Heart left ventricle (tissue), 16 donors: ENCODE results near the gene FGD3. TPM values are rescaled to one million over a fixed set of nuclear protein-coding genes. Genes with fewer than 3 reads are reported as not detected.

Source experiments
- ATAC-seq, 4 donors: fragments of 200-7000 bp; cut with Tn5 transposase; one replicate each; pipeline ENCODE4 v1.9.1; 2020 to 2022; ENCODE audit warnings: moderate library complexity in 4 of 4, mild to moderate bottlenecking in 3 of 4, moderate number of reproducible peaks in 1 of 4
- DNase-seq, 5 donors: peaks; one replicate each; pipeline ENCODE4 v3.0.0-alpha.2; 2020
- H3K27ac ChIP-seq, 12 donors: fragments of 200-600 bp; sonication (generic) in 4 of 12; one replicate each; pipeline versions ENCODE4 v1.5.0 to v1.8.0; 2016 to 2022; ENCODE audit warnings: mild to moderate bottlenecking in 2 of 12
- H3K27me3 ChIP-seq, 9 donors: fragments of 200-600 bp; sonication (generic) in 2 of 9; one replicate each; pipeline versions ENCODE4 v1.5.1 to v1.8.0; 2016 to 2022; ENCODE audit warnings: mild to moderate bottlenecking in 3 of 9
- H3K36me3 ChIP-seq, 9 donors: fragments of 200-600 bp; sonication (generic) in 2 of 9; one replicate each; pipeline versions ENCODE4 v1.5.0 to v1.8.0; 2018 to 2022; ENCODE audit warnings: mild to moderate bottlenecking in 2 of 9
- H3K4me1 ChIP-seq, 12 donors: fragments of 200-600 bp; sonication (generic) in 4 of 12; one replicate each; pipeline versions ENCODE4 v1.5.0 to v1.8.0; 2016 to 2022; ENCODE audit warnings: mild to moderate bottlenecking in 3 of 12
- H3K4me3 ChIP-seq, 12 donors: fragments of 200-600 bp; sonication (generic) in 4 of 12; one replicate each; pipeline versions ENCODE4 v1.5.0 to v1.8.0; 2017 to 2022; ENCODE audit warnings: mild to moderate bottlenecking in 9 of 12, moderate library complexity in 4 of 12
- H3K9me3 ChIP-seq, 12 donors: fragments of 200-600 bp; sonication (generic) in 4 of 12; one replicate each; pipeline versions ENCODE4 v1.5.0 to v1.8.0; 2016 to 2022; ENCODE audit warnings: mild to moderate bottlenecking in 1 of 12
- POLR2A ChIP-seq, 2 donors: fragments of 450-650 bp; IDR thresholded peaks; one replicate each; pipeline ENCODE4 v1.6.1; 2017; ENCODE audit warnings: antibody characterized with exemption in 2 of 2, mild to moderate bottlenecking in 2 of 2, moderate library complexity in 2 of 2
- WGBS, 4 donors: extraction: QIAGEN DNeasy Blood & Tissue Kit in 2 of 4; methylation state at CpG; one replicate each; pipeline versions ENCODE4 v1.1.5 to v1.1.7; 2013 to 2018; 5-methylcytosine and 5-hydroxymethylcytosine counted together
- intact Hi-C, 10 donors: fragments of 100-400 bp; cut with DNase I; formaldehyde crosslinking; loops; one replicate each; pipeline versions ENCODE4 v1.11.1 to v1.14.2; 2022
- polyA plus RNA-seq, 2 donors: library from polyadenylated mRNA; stranded (reverse); fragments of 200-250 nt; gene quantifications; one replicate each; pipeline ENCODE4 v1.2.3, GENCODE V29; 2013
- total RNA-seq, 9 donors: library from RNA; depleted of rRNA in 2 of 9; stranded (reverse); fragments of >200 nt in 2 of 9; fragmentation: NEBNext Ultra II Directional in 3 of 9; extraction: Animal tissue kit (Norgen Biotek cat#: 25700) in 3 of 9; gene quantifications; one replicate each; pipeline versions ENCODE4 v1.1.0 to v1.2.4, GENCODE V29; 2016 to 2023
- TF ChIP-seq, protein P1 (sequence below), 12 donors: fragments of 200-600 bp; sonication (generic) in 4 of 12; IDR thresholded peaks; one replicate each; pipeline versions ENCODE4 v1.5.0 to v1.8.0; 2018 to 2022; ENCODE audit warnings: antibody characterized with exemption in 12 of 12, mild to moderate bottlenecking in 5 of 12
- donor health status: ischemic (EF 13 %, LVEDD 7.1; RV severe dilation, severe dysfunction).
- donor health status: healthy with polysubstance abuse.
- donor health status: DM: no; HTN: yes; CAD: no.
- donor health status: DM: no; HTN: no; CAD: no.
- donor health status: ischemic (EF 25% LVEDD 6.9; RV normal size, moderate dysfunction).
- donor health status: ischemic (EF 25% LVEDD 5.7; RV mildly dilated, moderate dysfunction).
- donor health status: healthy.
- donor health status: DM: yes; HTN: yes; CAD: no.
- donor health status: ischemic (EF 35%, LVEDD 5.7; RV mildly dilated, moderate dysfunction).
- donor health status: nonischemic (EF 11% LVEDD 7.7; RV severe dilation, severe dysfunction).
- donor health status: DM: yes; HTN: yes; CAD: no.
- donor health status: PGD.
- donor health status: ischemic (EF 29% LVEDD 5.4; RV normal size, mild dysfunction).
- donor health status: nonischemic (EF 23%, LVEDD 6.1; RV moderate dilation, normal function).

The FGD3 gene
- total and polyA plus RNA-seq, 11 donors = 1.2 to 11.2 (median 1.8) TPM

GRCh38 chr9:93022066-93022465 lies 74.7 kb downstream of the FGD3 start:
- TF ChIP-seq POLR2A (IDR thresholded peaks at IDR 0.05) = no peak
- TF ChIP-seq, protein P1, sequence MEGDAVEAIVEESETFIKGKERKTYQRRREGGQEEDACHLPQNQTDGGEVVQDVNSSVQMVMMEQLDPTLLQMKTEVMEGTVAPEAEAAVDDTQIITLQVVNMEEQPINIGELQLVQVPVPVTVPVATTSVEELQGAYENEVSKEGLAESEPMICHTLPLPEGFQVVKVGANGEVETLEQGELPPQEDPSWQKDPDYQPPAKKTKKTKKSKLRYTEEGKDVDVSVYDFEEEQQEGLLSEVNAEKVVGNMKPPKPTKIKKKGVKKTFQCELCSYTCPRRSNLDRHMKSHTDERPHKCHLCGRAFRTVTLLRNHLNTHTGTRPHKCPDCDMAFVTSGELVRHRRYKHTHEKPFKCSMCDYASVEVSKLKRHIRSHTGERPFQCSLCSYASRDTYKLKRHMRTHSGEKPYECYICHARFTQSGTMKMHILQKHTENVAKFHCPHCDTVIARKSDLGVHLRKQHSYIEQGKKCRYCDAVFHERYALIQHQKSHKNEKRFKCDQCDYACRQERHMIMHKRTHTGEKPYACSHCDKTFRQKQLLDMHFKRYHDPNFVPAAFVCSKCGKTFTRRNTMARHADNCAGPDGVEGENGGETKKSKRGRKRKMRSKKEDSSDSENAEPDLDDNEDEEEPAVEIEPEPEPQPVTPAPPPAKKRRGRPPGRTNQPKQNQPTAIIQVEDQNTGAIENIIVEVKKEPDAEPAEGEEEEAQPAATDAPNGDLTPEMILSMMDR (IDR thresholded peaks at IDR 0.05) = no peak
- H3K9me3 ChIP-seq = no peaks in the 10 kb centered on the region
- no peak for DNase-seq
- 86 to 97% (median 93%) methylated on average over 6 to 9 of the region's 9 CpGs for WGBS, 4 donors
- intact Hi-C loops = no loop called here
- no peak for ATAC-seq
- no peak overlapping the region for H3K4me3 ChIP-seq
- no peaks in the 10 kb centered on the region for H3K27me3 ChIP-seq
- peaks cover 0 to 7% (median 0%) of the 10 kb centered on the region in 12 donors for H3K4me1 ChIP-seq
- no peak overlapping the region for H3K27ac ChIP-seq
- H3K36me3 ChIP-seq = peaks cover 0 to 71% (median 0%) of the 10 kb centered on the region in 9 donors

DNA sequence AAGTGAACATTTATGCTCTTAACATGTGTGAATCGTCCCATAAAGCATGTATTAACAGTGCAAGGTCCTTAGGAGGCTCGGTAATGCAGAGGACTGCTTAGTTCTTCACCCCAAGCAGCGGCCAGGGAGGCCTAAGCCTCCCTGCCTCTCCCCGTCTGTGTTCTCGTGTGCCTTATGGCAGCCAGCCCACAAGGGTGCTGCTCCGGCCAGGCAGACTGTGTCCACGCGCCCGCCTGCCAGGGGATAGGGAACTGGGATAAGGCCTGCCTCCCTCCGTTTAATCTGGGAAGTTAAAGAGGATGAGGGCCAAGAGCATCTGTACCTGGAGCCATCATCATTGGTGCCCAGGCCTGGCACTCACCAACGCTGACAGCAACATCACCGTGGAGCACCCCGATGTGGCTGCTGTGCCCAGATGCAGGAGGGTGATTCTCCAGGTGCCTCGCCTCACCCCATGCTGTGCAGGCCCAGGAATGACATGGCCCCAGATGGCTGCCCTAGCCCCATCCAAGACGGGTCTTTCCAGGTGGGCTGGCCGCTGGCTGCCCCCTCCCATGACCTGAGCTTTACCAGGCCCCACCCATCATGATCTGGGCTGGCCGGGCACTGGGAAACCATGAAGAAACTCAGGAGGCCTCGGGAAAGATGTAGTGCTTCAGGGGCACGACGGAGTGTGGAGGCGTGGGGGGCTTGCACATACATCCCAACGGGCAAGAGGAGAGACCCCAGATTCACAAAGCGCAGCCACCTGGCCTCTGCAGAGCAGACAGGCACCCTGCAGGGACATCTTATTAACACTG lies 75.6 kb downstream of the FGD3 start:
- no peak for ATAC-seq
- Histone ChIP-seq H3K4me3 (no peak overlapping the region), H3K27me3 (no peaks in the 10 kb centered on the region), H3K36me3 (peaks cover 0 to 62% (median 0%) of the 10 kb centered on the region in 9 donors), H3K9me3 (no peaks in the 10 kb centered on the region), H3K27ac (no peak overlapping the region), H3K4me1 (peaks cover 0 to 15% (median 0%) of the 10 kb centered on the region in 12 donors)
- WGBS, 4 donors = 91 to 95% (median 94%) methylated on average over 19 to 23 of the region's 23 CpGs
- DNase-seq = no peak
- TF ChIP-seq, protein P1 (IDR thresholded peaks at IDR 0.05) = no peak
- TF ChIP-seq POLR2A (IDR thresholded peaks at IDR 0.05) = no peak
- intact Hi-C loops = no loop called here

DNA sequence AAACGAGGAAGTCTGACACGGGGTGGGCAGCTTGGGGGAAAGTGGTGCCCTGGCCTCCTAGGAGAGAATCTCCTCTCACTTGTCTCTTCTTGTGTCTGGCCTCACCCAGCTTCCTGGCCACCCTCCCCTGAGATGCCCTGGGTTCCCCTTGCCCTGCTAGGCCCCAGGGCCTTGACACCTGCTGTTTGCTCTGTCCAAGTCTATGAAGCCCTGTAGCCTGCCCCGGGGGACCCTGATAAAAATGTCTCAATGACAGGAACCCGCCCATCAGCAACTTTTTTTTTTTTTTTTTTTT lies 76.1 kb downstream of the FGD3 start:
- DNase-seq (no peak), ATAC-seq (no peak)
- no peak overlapping the region for H3K4me3 ChIP-seq
- TF ChIP-seq, protein P1 (IDR thresholded peaks at IDR 0.05) = no peak
- TF ChIP-seq POLR2A (IDR thresholded peaks at IDR 0.05) = no peak
- H3K9me3 ChIP-seq = no peaks in the 10 kb centered on the region
- no peaks in the 10 kb centered on the region for H3K27me3 ChIP-seq
- H3K4me1 ChIP-seq = peaks cover 0 to 20% (median 0%) of the 10 kb centered on the region in 12 donors
- WGBS, 4 donors = 75 to 96% (median 84%) methylated on average over 4 of the region's 4 CpGs
- H3K27ac ChIP-seq = no peak overlapping the region
- intact Hi-C loops = no loop called here
- peaks cover 0 to 57% (median 0%) of the 10 kb centered on the region in 9 donors for H3K36me3 ChIP-seq

DNA sequence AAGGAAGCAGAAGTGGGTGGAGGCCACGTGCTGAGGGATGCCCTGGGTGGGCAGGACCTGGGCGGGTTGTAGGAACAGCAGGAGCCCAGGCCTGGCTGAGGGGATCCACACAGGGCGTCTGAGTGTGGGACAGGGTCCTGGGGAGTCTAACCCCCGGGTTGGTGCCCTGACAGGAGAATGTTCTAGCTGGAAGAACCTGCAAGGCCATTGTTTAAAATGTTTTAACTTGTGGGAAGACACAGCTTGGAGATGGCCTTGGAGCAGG lies 77.3 kb downstream of the FGD3 start:
- TF ChIP-seq, protein P1 (IDR thresholded peaks at IDR 0.05) = no peak
- TF ChIP-seq POLR2A (IDR thresholded peaks at IDR 0.05) = no peak
- Histone ChIP-seq H3K4me3 (no peak overlapping the region), H3K9me3 (no peaks in the 10 kb centered on the region), H3K36me3 (peaks cover 0 to 46% (median 0%) of the 10 kb centered on the region in 9 donors), H3K4me1 (peaks cover 0 to 30% (median 0%) of the 10 kb centered on the region in 12 donors), H3K27ac (no peak overlapping the region), H3K27me3 (no peaks in the 10 kb centered on the region)
- WGBS, 4 donors = 83 to 90% (median 88%) methylated on average over 4 of the region's 4 CpGs
- intact Hi-C loops = no loop called here
- DNase-seq (no peak), ATAC-seq (no peak)
